Measurements from ENCODE around the gene PTPRD.

The PTPRD gene

DNA sequence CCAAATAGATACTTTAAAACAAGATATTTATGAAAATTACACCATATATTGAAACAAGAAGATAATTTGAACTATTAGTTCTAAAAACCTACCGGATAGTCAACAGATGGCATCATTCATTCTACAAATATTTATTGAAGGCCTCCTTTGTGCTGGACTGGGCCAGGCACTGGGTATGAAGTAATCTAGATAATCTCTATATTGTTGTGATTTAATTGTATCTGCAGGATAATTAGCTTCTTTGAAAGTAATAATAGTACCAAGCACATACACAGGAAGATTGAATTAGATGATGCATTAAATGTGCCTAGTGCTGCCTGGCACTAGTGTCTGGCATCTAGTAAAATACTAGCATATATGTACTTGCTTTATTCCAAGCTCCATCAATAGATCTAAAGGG, 2078.0 kb downstream of the PTPRD start:
- DNase-seq: peak; percentile 49

DNA sequence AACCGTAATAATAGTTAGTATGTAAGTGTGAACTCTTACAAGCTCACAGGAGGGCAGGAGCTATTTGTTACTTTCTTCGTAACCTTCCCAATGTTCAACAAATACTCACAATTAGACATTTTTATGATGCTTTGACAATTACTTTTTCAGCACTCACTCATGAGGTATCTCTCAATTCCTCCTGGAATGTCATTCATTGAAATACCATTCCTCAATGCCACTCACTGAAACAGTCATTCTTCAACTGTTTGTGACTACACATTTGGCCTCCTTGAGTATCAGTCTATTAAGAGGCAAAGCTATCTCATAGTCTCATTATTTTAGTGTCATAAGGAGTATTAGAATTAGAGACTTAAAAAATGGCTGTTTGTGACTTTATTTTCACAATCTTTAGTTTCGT, 2079.1 kb downstream of the PTPRD start:
- no peak for DNase-seq

DNA sequence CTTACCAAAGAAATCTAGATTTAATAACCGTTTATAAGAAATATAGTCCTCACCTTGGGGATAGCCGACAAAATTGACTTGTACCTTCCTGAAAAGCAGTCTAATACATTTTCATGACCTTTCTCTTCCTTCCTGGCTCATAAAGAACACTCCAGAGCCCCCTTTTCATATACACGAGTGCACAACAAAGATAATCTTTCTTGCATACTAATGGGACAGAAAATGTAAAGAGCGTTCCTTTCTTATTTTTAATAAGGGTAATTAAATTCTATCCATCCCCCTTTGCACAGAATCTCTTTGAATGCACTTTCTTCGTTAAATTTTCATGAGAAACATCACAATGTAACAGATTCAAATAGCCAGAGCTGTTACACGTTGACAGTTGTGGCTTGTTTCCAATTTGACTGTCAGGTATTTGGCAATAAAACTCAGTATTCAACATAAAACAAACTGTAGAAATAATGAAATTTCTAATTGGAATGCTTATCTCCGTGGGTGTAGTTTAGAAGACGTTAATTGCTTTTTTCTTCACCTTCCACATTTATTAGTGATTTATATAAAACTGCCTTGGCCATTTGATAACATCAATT, 2080.9 kb downstream of the PTPRD start:
- DNase-seq: no peak

DNA sequence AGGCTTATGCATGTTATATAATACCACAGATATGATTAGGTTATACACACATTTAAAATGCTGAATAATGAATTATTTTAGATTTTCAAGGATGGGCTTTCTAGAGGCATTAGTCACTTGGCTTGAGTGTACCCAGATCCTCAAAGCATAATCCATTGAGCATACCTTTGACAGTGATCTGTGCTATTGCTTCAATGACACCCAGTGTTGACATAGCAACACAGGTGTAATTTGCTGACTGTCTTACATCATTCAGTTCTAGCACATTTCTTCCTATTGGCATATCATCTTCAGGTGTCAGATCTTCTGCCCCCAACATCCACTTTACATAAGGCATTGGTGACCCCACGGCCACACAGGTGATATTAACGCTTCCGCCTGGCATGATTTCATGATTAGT, 2091.7 kb downstream of the PTPRD start:
- DNase-seq: no peak

DNA sequence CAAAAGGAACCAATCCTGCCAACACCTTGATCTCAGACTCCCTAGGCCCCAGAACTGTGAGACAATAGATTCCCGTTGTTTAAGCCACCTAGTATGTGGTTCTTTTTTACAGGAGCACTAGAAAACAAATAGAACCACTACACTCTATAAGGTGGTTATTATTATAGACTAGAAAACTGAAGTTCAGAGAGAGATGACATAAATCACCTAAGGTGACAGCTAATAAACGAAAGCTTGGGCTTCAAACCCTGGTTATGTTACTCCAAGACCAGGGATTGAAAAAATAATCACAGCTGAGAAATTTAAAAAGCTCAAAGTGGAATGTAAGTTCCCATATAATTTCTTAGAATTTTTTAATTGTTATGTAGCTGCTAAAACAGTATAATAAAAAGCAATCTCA, 2097.1 kb downstream of the PTPRD start:
- no peak for DNase-seq

DNA sequence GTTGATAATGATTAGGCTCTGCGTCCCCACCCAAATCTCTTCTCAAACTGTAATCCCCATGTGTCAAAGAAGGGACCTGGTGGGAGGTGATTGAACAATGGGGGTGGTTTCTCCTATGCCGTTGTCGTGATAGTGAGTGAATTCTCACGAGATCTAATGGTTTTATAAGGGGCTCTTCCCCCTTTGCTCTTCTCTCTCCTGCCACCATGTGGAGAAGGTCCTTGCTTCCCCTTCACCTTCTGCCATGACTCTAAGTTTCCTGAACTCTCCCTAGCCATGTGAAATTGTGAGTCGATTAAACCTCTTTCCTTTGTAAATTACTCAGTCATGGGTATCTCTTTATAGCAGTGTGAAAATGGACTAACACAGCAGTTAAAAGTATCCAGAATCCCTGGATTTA, 2098.0 kb downstream of the PTPRD start:
- no peak for DNase-seq

DNA sequence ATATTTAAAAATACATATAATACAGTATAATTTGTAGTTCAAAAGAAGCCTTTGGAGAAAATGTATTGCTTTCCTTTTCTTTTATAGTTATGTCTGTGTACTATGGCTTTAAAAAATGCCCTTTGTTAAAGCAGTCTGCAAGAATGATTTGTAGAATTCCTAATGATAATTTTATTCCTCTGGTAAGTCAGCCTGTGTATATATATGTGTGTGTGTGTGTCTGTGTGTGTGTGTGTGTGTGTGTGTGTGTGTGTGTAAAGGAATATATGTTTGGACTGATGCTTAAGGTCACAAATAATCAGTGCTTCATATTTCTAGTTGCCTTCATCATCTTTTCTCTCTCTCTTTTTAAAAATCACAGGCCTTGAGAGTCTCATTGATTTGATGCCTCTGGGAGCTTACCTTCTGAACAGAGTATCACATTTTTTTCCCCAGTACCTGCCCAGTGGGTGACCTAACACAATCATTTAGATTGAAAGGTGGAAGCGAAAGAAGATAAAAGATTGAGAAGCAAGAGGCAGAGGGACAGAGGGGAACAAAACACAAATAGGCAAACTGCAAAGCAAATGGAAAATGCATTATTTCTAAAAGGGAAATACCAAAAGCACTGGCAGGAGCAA, 2104.0 kb downstream of the PTPRD start:
- DNase-seq: no peak

DNA sequence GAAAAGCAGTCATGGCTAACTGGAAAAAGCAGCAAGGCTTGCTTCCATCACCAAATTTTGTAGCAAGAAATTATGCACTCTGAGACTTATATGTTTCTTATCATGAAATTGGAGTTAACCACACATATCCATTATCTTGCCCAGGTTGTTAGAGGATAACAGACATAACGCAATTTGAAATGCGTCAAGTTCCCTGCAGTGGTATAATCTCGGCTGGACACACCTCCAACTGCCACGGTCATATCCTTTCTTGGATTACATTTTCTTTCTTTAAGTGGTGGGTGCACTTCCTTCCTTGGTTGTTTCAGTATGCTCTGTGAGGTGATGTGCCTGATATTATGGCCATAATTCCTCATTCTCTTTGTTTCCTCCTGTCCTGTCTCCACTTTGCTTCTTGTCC, 2118.2 kb downstream of the PTPRD start:
- DNase-seq: no peak

DNA sequence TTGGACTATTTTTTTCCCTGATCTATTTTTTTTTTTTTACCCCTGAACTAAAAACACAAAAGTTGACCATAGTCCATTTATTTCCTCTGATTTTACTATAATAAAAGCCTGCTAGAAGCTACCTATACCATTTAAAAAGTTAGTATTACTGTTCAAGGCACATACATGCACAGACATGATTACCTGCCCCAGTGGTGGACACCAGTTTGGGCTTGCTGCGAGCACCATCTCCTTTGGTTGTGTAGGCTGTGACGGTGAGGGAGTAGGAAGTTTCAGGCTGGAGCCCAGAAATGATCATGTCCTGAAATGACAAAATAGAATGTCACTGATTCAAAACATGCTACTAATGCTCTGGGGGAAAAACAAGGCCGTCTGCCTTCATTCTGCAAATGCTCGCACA, 2120.1 kb downstream of the PTPRD start:
- DNase-seq: no peak

DNA sequence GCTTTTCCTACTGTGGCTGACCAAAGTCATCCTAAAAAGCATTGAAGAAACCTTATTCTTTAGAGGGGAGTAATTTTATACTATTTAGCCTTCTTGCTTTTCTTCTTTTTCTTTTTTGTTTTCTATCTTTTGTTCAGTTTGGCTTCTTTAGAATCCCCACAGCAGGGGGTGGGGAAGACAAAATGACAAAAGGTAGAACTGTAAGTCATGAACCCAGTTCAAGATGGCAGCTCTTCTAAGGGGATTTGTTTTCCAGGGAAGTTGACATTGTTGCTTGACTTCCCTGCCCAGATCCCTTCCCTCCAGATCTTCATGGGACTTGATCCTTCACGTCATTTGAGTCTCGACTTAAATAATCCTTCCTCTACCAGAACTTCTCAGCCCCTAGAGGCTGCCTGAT, 2120.8 kb downstream of the PTPRD start:
- no peak for DNase-seq

DNA sequence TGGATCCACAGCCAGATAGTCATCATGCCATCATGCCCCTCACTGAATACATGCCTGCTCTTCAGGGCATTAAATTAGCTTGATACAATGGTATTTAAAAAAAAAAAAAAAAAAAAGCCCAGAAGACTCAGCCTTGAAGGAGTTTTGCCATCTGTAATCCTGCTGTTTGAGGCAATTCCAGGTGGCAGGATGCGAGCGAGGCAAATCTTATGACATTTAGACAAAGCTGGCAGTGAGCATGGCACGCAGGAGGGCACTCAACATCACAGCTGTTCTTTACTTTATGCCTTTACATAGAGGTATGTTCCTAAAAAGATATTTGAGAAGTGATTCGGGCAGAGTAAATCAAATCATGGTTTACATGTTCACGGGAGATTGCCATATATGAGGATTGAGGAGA, 2121.2 kb downstream of the PTPRD start:
- no peak for DNase-seq

DNA sequence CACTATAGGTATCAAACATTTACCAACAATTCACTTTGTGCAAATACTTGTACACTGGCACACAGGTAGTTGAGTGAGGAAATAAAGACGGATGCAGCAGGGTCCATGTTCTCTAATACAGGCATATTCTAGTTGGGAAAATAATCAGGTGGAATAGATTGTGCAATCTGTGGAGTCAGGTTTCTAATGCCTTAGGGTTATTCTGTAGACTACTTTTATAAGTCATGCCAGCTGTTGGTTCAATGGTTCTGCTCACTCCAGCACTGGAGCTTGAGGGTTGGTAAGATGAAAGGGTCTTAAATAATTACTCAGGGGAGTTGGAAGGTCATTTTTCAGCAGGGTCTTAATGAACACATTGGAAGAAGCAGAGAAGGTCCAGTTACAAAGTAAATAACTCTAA, 2123.0 kb downstream of the PTPRD start:
- DNase-seq: peak; percentile 6

DNA sequence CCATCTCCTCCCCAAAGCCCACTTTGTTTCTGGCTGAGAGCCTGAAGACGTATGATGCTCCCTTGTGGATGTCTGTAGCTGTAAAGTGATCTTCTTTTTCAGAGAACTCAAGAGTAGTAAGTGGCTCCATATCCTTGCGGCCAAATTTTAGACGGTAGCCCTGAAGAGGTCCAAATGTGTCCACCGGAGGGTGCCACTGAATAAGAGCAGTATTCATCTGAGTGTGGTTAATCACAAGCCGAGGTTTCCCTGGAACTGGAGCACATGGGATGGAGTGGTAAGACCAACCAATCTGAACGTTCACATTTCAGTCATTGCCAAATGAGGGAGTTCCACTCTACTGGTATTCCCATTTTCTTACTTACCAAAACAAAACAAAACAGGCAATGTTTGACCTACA, 2126.7 kb downstream of the PTPRD start:
- peak; percentile 23 for DNase-seq

DNA sequence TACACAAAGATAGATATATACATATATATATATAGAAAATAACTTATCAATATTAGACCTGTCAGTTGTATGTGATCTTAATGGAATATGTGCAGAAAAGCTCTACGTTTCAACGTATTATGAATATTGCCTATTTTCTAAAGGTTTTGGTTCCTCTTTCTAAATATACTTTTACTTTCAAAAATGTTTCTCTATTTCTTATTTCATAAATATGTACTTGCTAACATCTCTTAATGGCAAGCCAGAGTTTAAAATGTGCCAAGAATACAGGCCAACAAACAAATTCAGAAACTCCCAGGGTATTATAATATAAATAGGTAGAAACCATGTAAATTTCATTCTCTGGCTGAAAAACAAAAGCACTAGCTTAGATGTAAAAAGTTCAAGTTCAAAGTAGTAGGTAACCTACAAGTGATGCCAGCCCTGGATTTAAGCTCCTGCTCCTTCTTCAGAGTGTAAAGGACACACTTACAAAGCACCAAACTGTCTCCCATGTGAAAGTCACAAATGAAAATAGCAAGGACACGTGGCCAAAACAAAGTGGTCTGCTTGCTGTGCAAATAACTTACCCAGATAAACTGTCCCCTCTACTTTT, 2128.1 kb downstream of the PTPRD start:
- DNase-seq: no peak

DNA sequence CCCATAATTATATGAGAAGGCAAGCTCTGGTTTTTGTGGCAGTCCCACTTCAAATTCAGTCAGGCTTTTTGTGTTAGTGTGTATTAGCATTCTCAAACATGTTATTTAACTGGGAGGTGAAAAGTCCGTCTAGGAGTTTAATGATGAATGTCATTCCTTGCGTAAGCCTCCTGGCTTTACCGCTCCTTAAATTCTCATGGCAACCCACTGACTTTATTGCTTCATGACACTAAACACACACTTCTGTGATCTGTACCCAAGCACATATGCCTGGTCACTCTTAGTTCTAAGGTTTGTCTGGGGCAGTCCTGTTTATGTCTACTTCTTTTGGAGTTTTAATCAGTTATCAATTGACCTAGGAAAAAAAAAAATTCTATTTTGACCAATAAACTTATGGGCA, 2135.4 kb downstream of the PTPRD start:
- no peak for DNase-seq

DNA sequence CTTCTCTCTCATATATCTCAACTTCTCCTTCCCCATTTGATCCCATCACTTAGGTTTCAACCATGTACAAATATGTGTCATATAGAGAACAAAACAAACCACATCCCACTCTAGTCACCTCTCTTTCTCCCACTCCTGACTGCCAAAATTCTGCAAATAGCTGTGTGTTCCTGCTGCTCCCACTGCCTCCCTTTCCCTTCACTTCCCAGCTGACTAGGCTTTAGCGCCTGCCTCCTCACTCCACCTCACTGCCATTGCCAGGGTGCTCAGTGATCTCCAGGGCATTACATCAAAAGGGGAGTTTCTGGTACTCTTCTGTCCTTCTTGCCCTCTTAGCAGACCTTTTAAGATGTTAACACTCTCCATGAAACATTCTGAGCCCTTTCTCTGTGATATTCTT, 2137.9 kb downstream of the PTPRD start:
- no peak for DNase-seq

DNA sequence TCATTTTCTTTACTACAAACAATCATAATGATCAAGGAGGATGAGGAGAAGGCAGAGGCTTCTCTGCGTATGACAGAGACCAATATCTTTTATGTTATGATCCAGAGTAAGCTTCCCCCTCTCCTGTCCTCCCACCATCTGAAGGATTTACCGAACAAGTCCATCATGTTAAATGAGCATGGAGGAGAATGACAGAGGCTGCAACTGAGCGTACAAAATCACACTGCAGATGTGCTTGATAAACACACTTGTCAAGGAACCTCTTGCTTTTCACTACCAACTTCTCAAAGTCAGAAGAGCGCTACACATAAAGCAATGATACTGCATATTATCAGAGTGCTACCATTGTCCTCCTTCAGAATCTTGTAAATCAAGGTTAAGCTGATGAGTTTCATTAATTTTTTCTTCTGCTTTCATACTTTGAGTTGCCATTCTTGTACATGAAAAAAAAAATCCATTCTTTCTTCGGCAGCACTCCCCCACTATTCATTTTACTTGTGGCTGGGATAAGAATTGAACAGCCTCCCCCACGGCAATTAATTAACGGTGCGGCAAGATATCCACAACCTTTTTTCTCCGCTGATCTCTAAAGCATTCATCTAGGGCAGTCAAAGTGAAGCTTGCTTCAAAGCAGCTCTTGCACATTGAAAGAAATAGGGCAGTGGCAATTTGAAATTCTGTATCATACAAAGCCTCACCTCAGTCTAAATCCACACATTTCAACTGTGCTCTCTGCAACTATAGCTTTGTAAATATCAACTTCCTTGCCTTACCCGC, 2139.4 kb downstream of the PTPRD start:
- no peak for DNase-seq

DNA sequence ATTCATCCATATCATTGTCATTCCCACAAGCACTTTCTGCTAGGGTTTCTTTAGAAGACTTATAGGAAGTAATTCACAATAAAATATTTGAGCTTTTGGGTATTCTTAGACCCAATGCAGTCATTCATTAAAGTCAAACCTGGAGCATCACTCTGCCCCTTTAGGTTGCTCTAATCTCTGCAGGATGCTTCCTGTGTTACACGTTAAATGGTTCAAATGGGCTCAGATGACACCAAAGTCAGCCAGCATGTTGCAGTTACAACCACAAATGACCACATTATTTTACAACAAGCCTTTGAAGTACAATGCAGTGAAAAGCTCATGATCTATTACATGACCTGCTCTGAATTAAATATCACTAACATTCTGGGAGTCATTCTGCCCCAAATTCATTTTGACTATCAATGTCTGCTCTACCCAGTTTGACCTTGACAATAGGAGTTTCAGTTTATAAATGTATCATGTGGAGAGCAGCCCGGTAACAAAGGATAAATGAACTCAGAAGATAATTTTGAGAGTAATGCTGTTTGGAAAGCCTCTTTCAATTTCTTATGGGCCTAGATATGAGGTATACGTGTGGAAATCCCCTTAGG, 2144.7 kb downstream of the PTPRD start:
- no peak for DNase-seq

DNA sequence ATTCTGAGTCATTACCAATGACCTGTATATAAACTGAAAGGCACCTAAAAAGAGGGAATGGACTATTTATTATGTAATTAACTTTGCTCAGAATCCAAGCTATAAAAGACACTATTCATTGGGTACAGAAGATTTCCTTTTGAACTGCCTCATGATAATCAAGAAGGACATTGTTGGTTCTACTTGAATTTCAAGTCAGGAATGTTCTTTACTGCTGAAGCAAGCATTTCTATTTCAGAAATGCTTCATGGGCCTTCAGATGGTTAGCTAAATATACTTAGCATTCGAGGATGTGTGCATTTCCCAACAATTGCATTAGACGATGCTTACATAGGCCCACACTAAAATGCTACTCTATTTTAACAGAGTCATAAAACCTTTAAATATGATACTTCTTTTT, 2155.0 kb downstream of the PTPRD start:
- no peak for DNase-seq

DNA sequence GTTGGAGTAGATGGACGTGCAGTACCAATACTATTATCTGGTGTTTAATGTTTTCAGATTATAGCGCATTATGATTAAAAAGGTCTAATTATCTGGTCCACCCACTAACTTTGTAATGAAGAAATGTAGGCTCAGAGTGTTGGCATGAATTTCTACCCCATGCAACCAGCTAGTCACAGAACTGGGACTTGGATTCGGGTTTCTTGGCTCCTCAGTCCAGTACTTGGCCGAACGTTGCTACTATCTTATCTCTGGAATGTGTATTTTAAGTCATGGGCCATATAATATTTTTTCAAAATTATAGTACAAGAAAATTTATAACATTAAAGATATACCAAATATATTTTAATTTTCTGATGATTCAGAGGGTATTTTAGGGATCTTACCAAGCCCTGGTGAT, 2155.7 kb downstream of the PTPRD start:
- DNase-seq: no peak

DNA sequence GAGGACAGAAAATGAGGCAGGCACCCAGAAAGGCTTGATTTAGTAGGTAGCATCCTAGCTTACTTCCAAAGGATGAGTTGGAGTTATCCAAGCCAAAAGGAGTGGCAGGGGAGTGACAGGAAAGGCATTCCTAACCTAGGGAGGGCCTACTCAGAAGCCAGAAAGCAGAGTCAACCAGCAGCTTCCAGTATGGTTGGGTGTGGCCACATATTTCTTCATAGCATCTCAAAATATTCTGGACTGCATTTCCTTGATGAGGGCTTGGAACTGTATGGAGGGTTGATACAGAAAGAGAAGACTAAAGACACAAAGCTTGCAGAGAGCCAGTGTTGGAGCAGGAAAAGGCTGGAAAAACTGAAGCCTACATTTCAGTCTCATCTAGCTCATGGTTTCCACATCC, 2156.5 kb downstream of the PTPRD start:
- no peak for DNase-seq

DNA sequence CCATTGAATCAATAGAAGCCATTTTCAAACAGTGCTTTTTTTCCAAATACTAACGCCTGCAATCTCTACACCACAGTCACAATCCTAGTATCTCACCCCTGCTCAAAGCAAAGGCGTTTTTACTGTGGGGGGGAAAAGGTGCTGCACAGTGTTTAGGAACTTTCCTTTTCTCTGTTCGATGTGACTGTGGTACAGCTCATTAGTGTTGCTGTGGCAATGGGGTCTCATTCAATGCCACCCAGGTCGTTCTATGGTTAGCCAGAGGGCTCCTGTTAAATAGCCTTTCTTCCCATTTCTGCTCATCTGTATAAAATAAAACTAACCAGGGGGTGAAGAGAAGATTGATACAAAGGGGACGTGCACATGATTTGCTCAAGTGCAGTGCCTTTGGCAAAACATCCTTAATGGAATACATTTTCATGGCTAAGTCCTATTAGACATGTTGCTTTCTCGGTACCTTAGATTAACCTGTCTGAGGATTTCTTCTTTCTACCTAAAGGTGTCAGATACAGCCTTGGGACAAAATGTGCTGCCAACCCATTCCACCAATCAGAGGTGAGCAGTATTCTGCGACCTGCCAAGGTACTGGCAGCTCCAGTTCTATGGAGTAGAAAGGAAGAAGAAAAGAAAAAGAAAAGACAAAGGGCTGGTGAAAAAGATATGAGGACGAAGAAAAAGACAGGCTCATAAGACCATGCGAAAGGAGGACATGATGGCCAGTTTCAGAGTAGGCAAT, 2161.8 kb downstream of the PTPRD start:
- no peak for DNase-seq

DNA sequence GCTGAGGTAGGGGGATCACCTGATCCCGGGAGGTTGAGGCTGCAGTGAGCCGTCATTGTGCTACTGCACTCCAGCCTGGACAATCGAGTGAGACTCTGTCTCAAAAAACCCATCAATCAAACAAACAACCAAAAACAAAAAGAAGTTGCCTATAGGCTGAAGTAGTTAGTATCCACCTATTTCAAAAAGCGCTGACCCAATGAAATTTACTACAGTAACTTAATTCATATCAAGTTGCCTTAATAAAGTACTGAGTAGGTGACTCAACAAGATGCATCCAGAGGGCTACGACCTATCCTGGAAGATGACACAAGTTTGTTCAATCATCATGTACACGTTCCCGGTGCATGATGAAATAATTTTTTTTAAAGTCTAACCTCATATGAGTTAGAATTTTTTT, 2164.6 kb downstream of the PTPRD start:
- no peak for DNase-seq
